ENCODE data around the gene EEA1. TPM values are rescaled to one million over a fixed set of nuclear protein-coding genes. Genes with fewer than 3 reads are reported as not detected.

EEA1 gene
- polyA plus RNA-seq, 2 of the 4 experiments (the other 2 are of a cell fraction) = 6.6 to 8.1 TPM

DNA sequence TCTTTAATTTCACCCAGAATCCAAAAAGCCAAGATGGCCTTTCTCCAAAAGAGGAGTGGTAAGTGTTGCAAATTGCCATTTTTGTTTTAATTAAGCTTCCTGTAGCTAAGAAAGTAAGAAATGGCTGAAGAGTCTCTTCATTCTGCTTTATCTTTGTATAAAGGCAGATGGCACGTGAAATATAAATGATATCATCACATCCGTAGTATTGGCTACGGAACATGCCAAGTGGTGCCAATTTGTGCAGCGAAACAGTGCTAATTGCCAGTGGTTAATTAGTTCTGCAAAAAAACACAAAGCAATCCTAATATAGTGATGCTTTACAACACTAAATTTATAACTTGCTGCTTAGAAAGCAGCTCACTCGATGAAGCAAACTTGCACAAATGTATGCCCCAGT lies 196.9 kb downstream of the EEA1 start:
- no peak for TF ChIP-seq KDM5A (IDR thresholded peaks at IDR 0.05)
- ChIA-PET CTCF (interaction anchor here (0.5 kb wide), 1 partner anchor 1351 kb away, joined by 3 read pairs; no protein-coding TSS in a partner anchor), POLR2A (no interaction called here)
- H3K4me2 ChIP-seq = no peak overlapping the region
- no peaks in the 10 kb centered on the region for H3K9me3 ChIP-seq
- H3K4me3 ChIP-seq = no peak overlapping the region
- H3K27ac ChIP-seq = no peak overlapping the region
- WGBS (ENCODE audit: missing lambda C conversion rate) = 73% methylated on average over 5 of the region's 5 CpGs
- DNase-seq (ENCODE audit: low read depth in 1 of 2, low spot score in 1 of 2) (no peak), ATAC-seq (no peak), FAIRE-seq (no peak)
- no peaks in the 10 kb centered on the region for H3K4me1 ChIP-seq

DNA sequence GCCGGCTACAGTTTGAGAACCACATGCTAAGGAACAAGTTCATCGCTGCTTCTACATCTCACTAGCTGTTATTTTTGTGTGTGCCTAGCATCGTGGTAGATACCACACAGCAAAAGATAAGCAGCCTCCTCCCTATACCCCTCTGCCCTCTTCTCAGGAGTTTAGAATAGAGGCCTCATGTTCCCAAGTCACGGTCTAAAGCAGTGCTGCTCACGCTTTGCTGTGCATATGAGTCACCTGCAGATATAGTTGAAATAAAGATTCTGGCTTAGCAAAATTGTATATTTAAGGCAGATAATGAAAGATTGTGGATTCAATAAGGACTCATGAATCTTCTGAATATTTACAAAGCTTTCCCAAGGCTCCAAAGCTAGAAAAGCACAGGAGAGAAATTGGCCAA lies 198.3 kb downstream of the EEA1 start:
- no peaks in the 10 kb centered on the region for H3K4me1 ChIP-seq
- H3K4me2 ChIP-seq = no peak overlapping the region
- ATAC-seq (no peak), FAIRE-seq (no peak), DNase-seq (ENCODE audit: low read depth in 1 of 2, low spot score in 1 of 2) (no peak)
- 0 out of 3 replicates have a peak, but pooled peaks cover 1% of the 10 kb centered on the region for H3K9me3 ChIP-seq
- POLR2A ChIA-PET = no interaction called here
- CTCF ChIA-PET = interaction anchor here (1.1 to 1.4 kb wide), 2 partner anchors 17 to 55 kb away, joined by 3 read pairs; no protein-coding TSS in a partner anchor
- H3K27ac ChIP-seq = no peak overlapping the region
- no peak overlapping the region for H3K4me3 ChIP-seq
- WGBS (ENCODE audit: missing lambda C conversion rate) = 77% methylated on average over 5 of the region's 5 CpGs
- TF ChIP-seq, protein P1, sequence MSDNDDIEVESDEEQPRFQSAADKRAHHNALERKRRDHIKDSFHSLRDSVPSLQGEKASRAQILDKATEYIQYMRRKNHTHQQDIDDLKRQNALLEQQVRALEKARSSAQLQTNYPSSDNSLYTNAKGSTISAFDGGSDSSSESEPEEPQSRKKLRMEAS (IDR thresholded peaks at IDR 0.05) = no peak
- TF ChIP-seq, protein P2, sequence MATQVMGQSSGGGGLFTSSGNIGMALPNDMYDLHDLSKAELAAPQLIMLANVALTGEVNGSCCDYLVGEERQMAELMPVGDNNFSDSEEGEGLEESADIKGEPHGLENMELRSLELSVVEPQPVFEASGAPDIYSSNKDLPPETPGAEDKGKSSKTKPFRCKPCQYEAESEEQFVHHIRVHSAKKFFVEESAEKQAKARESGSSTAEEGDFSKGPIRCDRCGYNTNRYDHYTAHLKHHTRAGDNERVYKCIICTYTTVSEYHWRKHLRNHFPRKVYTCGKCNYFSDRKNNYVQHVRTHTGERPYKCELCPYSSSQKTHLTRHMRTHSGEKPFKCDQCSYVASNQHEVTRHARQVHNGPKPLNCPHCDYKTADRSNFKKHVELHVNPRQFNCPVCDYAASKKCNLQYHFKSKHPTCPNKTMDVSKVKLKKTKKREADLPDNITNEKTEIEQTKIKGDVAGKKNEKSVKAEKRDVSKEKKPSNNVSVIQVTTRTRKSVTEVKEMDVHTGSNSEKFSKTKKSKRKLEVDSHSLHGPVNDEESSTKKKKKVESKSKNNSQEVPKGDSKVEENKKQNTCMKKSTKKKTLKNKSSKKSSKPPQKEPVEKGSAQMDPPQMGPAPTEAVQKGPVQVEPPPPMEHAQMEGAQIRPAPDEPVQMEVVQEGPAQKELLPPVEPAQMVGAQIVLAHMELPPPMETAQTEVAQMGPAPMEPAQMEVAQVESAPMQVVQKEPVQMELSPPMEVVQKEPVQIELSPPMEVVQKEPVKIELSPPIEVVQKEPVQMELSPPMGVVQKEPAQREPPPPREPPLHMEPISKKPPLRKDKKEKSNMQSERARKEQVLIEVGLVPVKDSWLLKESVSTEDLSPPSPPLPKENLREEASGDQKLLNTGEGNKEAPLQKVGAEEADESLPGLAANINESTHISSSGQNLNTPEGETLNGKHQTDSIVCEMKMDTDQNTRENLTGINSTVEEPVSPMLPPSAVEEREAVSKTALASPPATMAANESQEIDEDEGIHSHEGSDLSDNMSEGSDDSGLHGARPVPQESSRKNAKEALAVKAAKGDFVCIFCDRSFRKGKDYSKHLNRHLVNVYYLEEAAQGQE (IDR thresholded peaks at IDR 0.05) = no peak
- TF ChIP-seq, protein P3, sequence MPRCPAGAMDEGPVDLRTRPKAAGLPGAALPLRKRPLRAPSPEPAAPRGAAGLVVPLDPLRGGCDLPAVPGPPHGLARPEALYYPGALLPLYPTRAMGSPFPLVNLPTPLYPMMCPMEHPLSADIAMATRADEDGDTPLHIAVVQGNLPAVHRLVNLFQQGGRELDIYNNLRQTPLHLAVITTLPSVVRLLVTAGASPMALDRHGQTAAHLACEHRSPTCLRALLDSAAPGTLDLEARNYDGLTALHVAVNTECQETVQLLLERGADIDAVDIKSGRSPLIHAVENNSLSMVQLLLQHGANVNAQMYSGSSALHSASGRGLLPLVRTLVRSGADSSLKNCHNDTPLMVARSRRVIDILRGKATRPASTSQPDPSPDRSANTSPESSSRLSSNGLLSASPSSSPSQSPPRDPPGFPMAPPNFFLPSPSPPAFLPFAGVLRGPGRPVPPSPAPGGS (IDR thresholded peaks at IDR 0.05) = no peak
- TF ChIP-seq, protein P4, sequence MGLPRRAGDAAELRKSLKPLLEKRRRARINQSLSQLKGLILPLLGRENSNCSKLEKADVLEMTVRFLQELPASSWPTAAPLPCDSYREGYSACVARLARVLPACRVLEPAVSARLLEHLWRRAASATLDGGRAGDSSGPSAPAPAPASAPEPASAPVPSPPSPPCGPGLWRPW (IDR thresholded peaks at IDR 0.05) = no peak
- TF ChIP-seq GATA3 (IDR thresholded peaks at IDR 0.05; ENCODE audit: borderline replicate concordance) = no peak
- TF ChIP-seq, protein P5, sequence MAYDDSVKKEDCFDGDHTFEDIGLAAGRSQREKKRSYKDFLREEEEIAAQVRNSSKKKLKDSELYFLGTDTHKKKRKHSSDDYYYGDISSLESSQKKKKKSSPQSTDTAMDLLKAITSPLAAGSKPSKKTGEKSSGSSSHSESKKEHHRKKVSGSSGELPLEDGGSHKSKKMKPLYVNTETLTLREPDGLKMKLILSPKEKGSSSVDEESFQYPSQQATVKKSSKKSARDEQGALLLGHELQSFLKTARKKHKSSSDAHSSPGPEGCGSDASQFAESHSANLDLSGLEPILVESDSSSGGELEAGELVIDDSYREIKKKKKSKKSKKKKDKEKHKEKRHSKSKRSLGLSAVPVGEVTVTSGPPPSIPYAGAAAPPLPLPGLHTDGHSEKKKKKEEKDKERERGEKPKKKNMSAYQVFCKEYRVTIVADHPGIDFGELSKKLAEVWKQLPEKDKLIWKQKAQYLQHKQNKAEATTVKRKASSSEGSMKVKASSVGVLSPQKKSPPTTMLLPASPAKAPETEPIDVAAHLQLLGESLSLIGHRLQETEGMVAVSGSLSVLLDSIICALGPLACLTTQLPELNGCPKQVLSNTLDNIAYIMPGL (CRISPR knock-in tag; IDR thresholded peaks at IDR 0.05; ENCODE audit: borderline replicate concordance) = no peak
- no peak for TF ChIP-seq HEYL (CRISPR knock-in tag; IDR thresholded peaks at IDR 0.05)
- no peak for TF ChIP-seq CBX8 (IDR thresholded peaks at IDR 0.05)
- no peak for TF ChIP-seq EHMT2 (IDR thresholded peaks at IDR 0.05; ENCODE audit: low read depth)
- TF ChIP-seq HOXA7 (CRISPR knock-in tag; IDR thresholded peaks at IDR 0.05) = no peak
- TF ChIP-seq TFCP2L1 (CRISPR knock-in tag; IDR thresholded peaks at IDR 0.05) = no peak

DNA sequence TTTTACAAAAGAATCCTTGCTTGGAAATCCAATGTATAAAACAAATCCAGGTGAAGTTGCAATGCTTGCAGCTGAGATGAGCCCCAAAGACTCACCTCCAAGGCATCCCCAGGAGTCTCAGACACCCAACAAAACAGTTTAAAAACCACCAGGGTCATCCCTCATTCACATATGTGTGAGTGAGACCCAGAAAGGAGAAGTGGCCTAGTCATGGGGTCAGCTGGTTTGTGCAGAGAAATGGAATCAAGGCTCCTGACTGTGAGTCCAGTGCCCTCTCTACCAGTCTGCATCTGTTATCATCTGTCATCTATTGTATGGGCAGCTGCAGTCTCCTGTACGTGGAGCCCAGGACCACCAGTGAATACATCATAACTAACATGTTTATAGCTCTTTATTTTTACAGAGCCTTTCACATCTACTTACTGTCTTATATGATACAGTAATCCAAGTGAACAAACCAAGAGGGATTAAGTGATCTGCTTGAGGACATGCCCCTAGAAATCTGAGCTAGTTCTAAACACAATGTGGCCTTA lies 199.3 kb downstream of the EEA1 start:
- H3K9me3 ChIP-seq = peaks cover 8% of the 10 kb centered on the region; the same call in 1 of the 3 replicates
- no peak overlapping the region for H3K4me2 ChIP-seq
- WGBS (ENCODE audit: missing lambda C conversion rate) = 5% methylated on average over 1 of the region's 1 CpG
- CTCF ChIA-PET = interaction anchor here (0.7 to 1.1 kb wide), 2 partner anchors 9 to 56 kb away, joined by 3 read pairs; no protein-coding TSS in a partner anchor
- H3K4me1 ChIP-seq = no peaks in the 10 kb centered on the region
- DNase-seq (ENCODE audit: low read depth in 1 of 2, low spot score in 1 of 2) (no peak), ATAC-seq (no peak), FAIRE-seq (no peak)
- TF ChIP-seq POLR2A (IDR thresholded peaks at IDR 0.05; ENCODE audit: low read length) (no peak), CEBPB (IDR thresholded peaks at IDR 0.05) (no peak), TP53 (CRISPR knock-in tag; IDR thresholded peaks at IDR 0.05) (no peak), NFE2L2 (conservative IDR thresholded peaks at IDR 0.05; ENCODE audit: low read length) (no peak), JUN (IDR thresholded peaks at IDR 0.05) (no peak), FOSB (CRISPR knock-in tag; IDR thresholded peaks at IDR 0.05) (no peak), CHD4 (IDR thresholded peaks at IDR 0.05; ENCODE audit: borderline replicate concordance) (no peak), JUNB (IDR thresholded peaks at IDR 0.05) (no peak), HEYL (CRISPR knock-in tag; IDR thresholded peaks at IDR 0.05) (no peak), KDM1A (IDR thresholded peaks at IDR 0.05; ENCODE audit: low read depth) (no peak), KDM5A (IDR thresholded peaks at IDR 0.05) (no peak), SMC3 (IDR thresholded peaks at IDR 0.05) (no peak), MAFK (IDR thresholded peaks at IDR 0.05; ENCODE audit: partially characterized antibody) (no peak), BHLHE40 (IDR thresholded peaks at IDR 0.05; ENCODE audit: low read depth, low read length) (no peak)
- TF ChIP-seq, protein P3 (IDR thresholded peaks at IDR 0.05) = no peak
- TF ChIP-seq, protein P4 (IDR thresholded peaks at IDR 0.05) = no peak
- no peak overlapping the region for H3K27ac ChIP-seq
- H3K4me3 ChIP-seq = no peak overlapping the region
- POLR2A ChIA-PET = no interaction called here

Data from A549 (cell line).